HepG2 (cell line): ENCODE measurements around the gene SDR42E2. TPM values are rescaled to one million over a fixed set of nuclear protein-coding genes. Genes with fewer than 3 reads are reported as not detected.

ENCODE experiments used
- ATF7-NPFF ChIP-seq: sonication (generic); formaldehyde crosslinking; IDR thresholded peaks from 2 replicates; pipeline ENCODE4 v1.8.1; 2023; ENCODE audit warnings: mild to moderate bottlenecking, low read depth, missing genetic modification reagents, moderate library complexity
- FOSL2 ChIP-seq: sonication (generic); formaldehyde crosslinking; IDR thresholded peaks from 2 replicates; pipeline ENCODE4 v1.4.0; 2020; ENCODE audit warnings: missing genetic modification reagents
- ISX ChIP-seq: sonication (generic); formaldehyde crosslinking; conservative IDR thresholded peaks from 2 replicates; pipeline ENCODE4 v1.5.0; 2020; ENCODE audit warnings: missing genetic modification reagents
- KLF6 ChIP-seq: IDR thresholded peaks from 2 replicates; pipeline ENCODE4 v1.8.0; 2016; ENCODE audit warnings: missing biosample characterization, missing genetic modification reagents
- MBNL3 ChIP-seq: fragments of 250-450 bp; sonication (Bioruptor Pico); conservative IDR thresholded peaks from 2 replicates; pipeline ENCODE4 v1.8.0; 2022; ENCODE audit warnings: mild to moderate bottlenecking, inconsistent platforms
- MEIS1 ChIP-seq: sonication (generic); formaldehyde crosslinking; IDR thresholded peaks from 2 replicates; pipeline ENCODE4 v1.9.0; 2021; ENCODE audit warnings: mild to moderate bottlenecking, missing genetic modification reagents, moderate library complexity, borderline replicate concordance
- NCOA1 ChIP-seq: sonication (generic); formaldehyde crosslinking; IDR thresholded peaks from 2 replicates; pipeline ENCODE4 v1.9.0; 2021; ENCODE audit warnings: missing genetic modification reagents
- NFIC ChIP-seq: IDR thresholded peaks from 2 replicates; pipeline ENCODE4 v1.6.1; 2012; ENCODE audit warnings: mild to moderate bottlenecking, low read length, inconsistent platforms
- STAT5B ChIP-seq: sonication (generic); formaldehyde crosslinking; IDR thresholded peaks from 2 replicates; pipeline ENCODE4 v1.4.0; 2020; ENCODE audit warnings: missing genetic modification reagents
- ZEB1 ChIP-seq: IDR thresholded peaks from 2 replicates; pipeline ENCODE4 v1.6.1; 2012; ENCODE audit warnings: mild to moderate bottlenecking, low read depth, inconsistent platforms; ENCODE audit not compliant: insufficient replicate concordance
- ZKSCAN1 ChIP-seq: fragments of 150-350 bp; IDR thresholded peaks from 2 replicates; pipeline ENCODE4 v1.6.1; 2014; ENCODE audit warnings: low read length
- ZNF34 ChIP-seq: sonication (generic); formaldehyde crosslinking; IDR thresholded peaks from 2 replicates; pipeline ENCODE4 v1.4.0; 2020; ENCODE audit warnings: mild to moderate bottlenecking, missing genetic modification reagents, borderline replicate concordance
- ZNF570 ChIP-seq: sonication (generic); formaldehyde crosslinking; IDR thresholded peaks from 2 replicates; pipeline ENCODE4 v1.4.0; 2020; ENCODE audit warnings: mild to moderate bottlenecking, missing genetic modification reagents, borderline replicate concordance
- ZNF687 ChIP-seq: sonication (generic); formaldehyde crosslinking; IDR thresholded peaks from 2 replicates; pipeline ENCODE4 v1.5.1; 2020; ENCODE audit warnings: mild to moderate bottlenecking, missing genetic modification reagents, moderate library complexity
- polyA plus RNA-seq, 8 experiments: library from polyadenylated mRNA; depleted of rRNA in 3 of 8; stranded (reverse) in 7 of 8; unstranded in 1 of 8; fragments of >200 nt; fragmentation: Illumina TruSeq in 4 of 8; extraction: Trizol in 4 of 8; gene quantifications; 2 replicates each; pipeline versions ENCODE4 v1.2.1 to v1.2.3, GENCODE V29; 2011 to 2016; ENCODE audit warnings: low read depth in 4 of 8, missing spikeins in 1 of 8, mixed read lengths in 1 of 8; ENCODE audit not compliant: insufficient read depth in 1 of 8
- total RNA-seq, 5 experiments: library from RNA; depleted of rRNA; stranded (reverse); fragments of >200 nt; fragmentation: Illumina TruSeq; extraction: Trizol; gene quantifications; 2 replicates each; pipeline ENCODE4 v1.2.3, GENCODE V29; 2016; ENCODE audit warnings: low read depth in 1 of 5
- TF ChIP-seq, protein P1 (sequence below): sonication (generic); formaldehyde crosslinking; IDR thresholded peaks from 2 replicates; pipeline ENCODE4 v1.4.0; 2020; ENCODE audit warnings: missing genetic modification reagents, mild to moderate bottlenecking, borderline replicate concordance
- TF ChIP-seq, protein P2 (sequence below): sonication (generic); formaldehyde crosslinking; IDR thresholded peaks from 2 replicates; pipeline ENCODE4 v1.4.0; 2020; ENCODE audit warnings: mild to moderate bottlenecking, missing genetic modification reagents
- TF ChIP-seq, protein P3 (sequence below), 2 experiments: IDR thresholded peaks; 2 replicates each; pipeline ENCODE4 v1.6.1; 2011 to 2012; ENCODE audit warnings: low read length in 2 of 2, borderline replicate concordance in 1 of 2, low read depth in 1 of 2, mild to moderate bottlenecking in 1 of 2, moderate library complexity in 1 of 2

SDR42E2 gene
- total and polyA plus RNA-seq, 2 of the 13 experiments (the other 11 are each of a cell fraction or from before 2014, with no cell fraction given): 0.05 to 0.11 TPM

DNA sequence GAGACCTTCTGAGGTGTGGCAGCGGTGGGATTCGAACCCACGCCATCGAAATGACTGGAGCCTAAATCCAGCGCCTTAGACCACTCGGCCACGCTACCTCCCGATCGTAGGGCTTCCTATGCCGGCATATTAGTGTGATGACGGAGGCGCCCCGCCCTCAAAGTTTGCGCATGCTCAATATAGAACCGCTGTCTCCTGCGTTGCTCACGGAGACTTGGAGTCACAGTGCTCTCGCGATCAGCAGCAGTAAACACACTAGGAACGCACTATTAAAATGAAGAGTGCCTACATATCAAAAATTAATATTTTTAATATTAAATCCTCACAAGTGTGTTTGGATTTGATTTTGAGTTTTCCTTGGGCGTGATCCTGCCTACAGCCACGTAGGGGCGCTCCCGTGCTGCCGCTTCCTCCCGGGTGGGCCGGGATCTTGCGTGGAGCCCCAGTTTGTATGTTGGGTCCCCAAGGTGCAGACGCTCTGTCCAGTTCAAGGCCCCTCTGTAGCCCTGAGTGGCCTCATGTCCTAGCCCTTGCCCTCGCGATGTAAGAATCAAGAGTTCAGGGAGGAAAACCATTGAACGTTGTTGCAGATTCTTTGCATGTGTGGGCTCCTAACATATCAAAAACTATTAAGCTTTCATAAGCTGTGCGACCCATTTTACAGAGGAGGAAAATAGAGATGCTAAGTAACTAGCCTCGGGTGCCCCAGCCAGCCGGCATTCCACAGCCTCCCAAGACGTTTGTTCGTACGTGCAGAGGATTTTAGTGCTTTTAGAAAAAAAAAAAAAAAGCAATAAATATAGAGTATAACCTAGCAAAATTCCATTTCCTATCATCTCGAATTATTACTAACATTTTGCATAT lies 33.6 kb downstream of the SDR42E2 start (continued):
- TF ChIP-seq, protein P1, sequence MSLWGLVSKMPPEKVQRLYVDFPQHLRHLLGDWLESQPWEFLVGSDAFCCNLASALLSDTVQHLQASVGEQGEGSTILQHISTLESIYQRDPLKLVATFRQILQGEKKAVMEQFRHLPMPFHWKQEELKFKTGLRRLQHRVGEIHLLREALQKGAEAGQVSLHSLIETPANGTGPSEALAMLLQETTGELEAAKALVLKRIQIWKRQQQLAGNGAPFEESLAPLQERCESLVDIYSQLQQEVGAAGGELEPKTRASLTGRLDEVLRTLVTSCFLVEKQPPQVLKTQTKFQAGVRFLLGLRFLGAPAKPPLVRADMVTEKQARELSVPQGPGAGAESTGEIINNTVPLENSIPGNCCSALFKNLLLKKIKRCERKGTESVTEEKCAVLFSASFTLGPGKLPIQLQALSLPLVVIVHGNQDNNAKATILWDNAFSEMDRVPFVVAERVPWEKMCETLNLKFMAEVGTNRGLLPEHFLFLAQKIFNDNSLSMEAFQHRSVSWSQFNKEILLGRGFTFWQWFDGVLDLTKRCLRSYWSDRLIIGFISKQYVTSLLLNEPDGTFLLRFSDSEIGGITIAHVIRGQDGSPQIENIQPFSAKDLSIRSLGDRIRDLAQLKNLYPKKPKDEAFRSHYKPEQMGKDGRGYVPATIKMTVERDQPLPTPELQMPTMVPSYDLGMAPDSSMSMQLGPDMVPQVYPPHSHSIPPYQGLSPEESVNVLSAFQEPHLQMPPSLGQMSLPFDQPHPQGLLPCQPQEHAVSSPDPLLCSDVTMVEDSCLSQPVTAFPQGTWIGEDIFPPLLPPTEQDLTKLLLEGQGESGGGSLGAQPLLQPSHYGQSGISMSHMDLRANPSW (CRISPR knock-in tag): no peak; the same call in 1 of the 2 replicates
- TF ChIP-seq ZNF687 (CRISPR knock-in tag) (peak; percentile 82), ZEB1 (no peak), NFIC (no peak), ZNF34 (CRISPR knock-in tag) (peak; percentile 4; the same call in 1 of the 2 replicates), KLF6 (CRISPR knock-in tag) (peak; percentile 83; the same call in 1 of the 2 replicates), MBNL3 (CRISPR knock-in tag) (no peak), ISX (no peak; the same call in 1 of the 2 replicates), ATF7-NPFF (peak; percentile 75; the same call in 1 of the 2 replicates), FOSL2 (CRISPR knock-in tag) (peak; percentile 66), NCOA1 (CRISPR knock-in tag) (peak; percentile 24; the same call in 1 of the 2 replicates), MEIS1 (no peak; the same call in 1 of the 2 replicates), STAT5B (CRISPR knock-in tag) (peak; percentile 98), ZKSCAN1 (peak; percentile 90), ZNF570 (0 out of 2 replicates have a peak, but pooled peaks have one; percentile 60)
- TF ChIP-seq, protein P2, sequence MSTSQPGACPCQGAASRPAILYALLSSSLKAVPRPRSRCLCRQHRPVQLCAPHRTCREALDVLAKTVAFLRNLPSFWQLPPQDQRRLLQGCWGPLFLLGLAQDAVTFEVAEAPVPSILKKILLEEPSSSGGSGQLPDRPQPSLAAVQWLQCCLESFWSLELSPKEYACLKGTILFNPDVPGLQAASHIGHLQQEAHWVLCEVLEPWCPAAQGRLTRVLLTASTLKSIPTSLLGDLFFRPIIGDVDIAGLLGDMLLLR (CRISPR knock-in tag): no peak
- TF ChIP-seq, protein P3, sequence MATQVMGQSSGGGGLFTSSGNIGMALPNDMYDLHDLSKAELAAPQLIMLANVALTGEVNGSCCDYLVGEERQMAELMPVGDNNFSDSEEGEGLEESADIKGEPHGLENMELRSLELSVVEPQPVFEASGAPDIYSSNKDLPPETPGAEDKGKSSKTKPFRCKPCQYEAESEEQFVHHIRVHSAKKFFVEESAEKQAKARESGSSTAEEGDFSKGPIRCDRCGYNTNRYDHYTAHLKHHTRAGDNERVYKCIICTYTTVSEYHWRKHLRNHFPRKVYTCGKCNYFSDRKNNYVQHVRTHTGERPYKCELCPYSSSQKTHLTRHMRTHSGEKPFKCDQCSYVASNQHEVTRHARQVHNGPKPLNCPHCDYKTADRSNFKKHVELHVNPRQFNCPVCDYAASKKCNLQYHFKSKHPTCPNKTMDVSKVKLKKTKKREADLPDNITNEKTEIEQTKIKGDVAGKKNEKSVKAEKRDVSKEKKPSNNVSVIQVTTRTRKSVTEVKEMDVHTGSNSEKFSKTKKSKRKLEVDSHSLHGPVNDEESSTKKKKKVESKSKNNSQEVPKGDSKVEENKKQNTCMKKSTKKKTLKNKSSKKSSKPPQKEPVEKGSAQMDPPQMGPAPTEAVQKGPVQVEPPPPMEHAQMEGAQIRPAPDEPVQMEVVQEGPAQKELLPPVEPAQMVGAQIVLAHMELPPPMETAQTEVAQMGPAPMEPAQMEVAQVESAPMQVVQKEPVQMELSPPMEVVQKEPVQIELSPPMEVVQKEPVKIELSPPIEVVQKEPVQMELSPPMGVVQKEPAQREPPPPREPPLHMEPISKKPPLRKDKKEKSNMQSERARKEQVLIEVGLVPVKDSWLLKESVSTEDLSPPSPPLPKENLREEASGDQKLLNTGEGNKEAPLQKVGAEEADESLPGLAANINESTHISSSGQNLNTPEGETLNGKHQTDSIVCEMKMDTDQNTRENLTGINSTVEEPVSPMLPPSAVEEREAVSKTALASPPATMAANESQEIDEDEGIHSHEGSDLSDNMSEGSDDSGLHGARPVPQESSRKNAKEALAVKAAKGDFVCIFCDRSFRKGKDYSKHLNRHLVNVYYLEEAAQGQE (IDR thresholded peaks at IDR 0.05; ENCODE audit: borderline replicate concordance in 1 of 2, low read depth in 1 of 2, low read length in 2 of 2): peak in 1 of 2 experiments; percentile 62; a peak in 1 of 4 replicates
